Ishikawa (cell line): ENCODE results near the gene PRKCB.

ENCODE experiments used
- EP300 ChIP-seq: IDR thresholded peaks from 2 replicates; pipeline ENCODE4 v1.6.1; 2012; ENCODE audit warnings: borderline replicate concordance
- TAF1 ChIP-seq: IDR thresholded peaks from 2 replicates; pipeline ENCODE4 v1.6.1; 2012; ENCODE audit warnings: low read depth, mild to moderate bottlenecking

DNA sequence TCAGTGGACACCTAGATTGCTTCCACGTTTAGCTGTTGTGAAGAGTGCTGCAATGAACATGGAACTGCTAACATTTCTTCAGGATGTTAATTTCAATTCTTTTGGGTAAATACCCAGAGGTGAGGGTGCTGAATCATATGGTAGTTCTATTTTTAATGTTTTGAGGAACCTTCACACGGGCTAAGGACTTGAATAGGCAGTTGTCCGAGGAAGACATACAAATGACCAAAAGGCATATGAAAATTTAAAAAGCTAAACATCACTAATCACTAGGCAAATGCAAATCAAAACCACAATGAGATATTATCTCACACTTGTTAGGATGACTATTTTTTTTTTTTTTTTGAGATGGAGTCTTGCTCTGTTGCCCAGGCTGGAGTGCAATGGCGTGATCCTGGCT, 173.3 kb downstream of the PRKCB start:
- no peak for TF ChIP-seq EP300
- no peak for TF ChIP-seq TAF1
